ENCODE measurements around the gene CCDC154. TPM values are rescaled to one million over a fixed set of nuclear protein-coding genes. Genes with fewer than 3 reads are reported as not detected.

CCDC154 gene
- total and polyA plus RNA-seq, 10 of the 15 experiments (the other 5 are each of a cell fraction or from before 2014, with no cell fraction given): 0.06 to 0.26 (median 0.25) TPM; not detected in 7

DNA sequence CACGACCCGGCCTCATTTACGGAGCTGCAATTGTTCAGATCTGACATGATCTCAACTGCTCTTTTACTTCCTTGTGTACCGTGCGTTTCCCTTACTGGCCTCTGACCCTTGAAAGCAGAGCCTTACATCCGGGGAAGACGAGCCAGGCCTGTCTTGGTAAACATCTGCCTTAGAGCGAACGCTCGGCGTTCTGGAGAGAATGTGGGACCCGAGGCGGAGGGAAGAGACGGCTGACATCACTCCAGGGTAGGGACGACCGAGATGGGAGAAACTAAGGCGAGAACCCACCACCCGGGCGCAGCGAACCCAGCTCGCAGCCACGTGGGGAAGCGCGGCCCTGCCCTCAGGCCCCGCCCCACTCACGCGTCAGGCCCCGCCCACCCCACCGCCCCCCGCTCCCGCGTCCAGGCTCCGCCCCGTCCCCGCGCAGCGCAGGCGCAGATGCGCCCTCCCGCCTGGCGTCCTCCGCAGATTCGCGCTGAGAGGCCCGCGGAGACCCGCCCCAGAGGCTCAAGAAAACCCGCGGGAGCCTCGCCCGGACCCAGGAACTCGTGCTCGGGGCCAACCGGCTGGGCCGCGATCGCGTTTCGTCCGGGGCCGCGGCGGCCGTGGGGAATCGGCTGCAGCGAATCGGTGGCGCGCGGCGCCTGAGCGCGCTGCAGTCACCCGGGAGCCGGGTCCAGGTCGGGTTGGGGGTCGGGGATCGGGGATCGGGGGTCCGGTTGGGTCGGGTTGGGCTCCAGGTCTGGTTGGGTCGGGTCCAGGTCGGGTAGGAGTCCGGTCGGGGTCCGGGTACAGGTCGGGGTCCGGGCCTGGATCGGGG is 48.8 kb upstream of the CCDC154 start, which contains the start of gene TELO2 (continued):
- TF ChIP-seq MAX (IDR thresholded peaks at IDR 0.05; ENCODE audit: low read depth, low read length): peak; percentile 78; the same call in 1 of the 2 replicates
- TF ChIP-seq EP300 (IDR thresholded peaks at IDR 0.05; ENCODE audit: borderline replicate concordance in 1 of 2, control insufficient read depth in 1 of 2, low read depth in 2 of 2, low read length in 2 of 2): peak in 1 of 2 experiments; percentile 97; a peak in 2 of 4 replicates
- peak; percentile 90 for TF ChIP-seq POLR2A (IDR thresholded peaks at IDR 0.05; ENCODE audit: low read depth, low read length)
- TF ChIP-seq TBL1XR1 (IDR thresholded peaks at IDR 0.05; ENCODE audit: low read depth, low read length): no peak
- TF ChIP-seq BRCA1 (IDR thresholded peaks at IDR 0.05; ENCODE audit: low read depth, low read length): no peak
- peak; percentile 67 for TF ChIP-seq SIN3A (IDR thresholded peaks at IDR 0.05; ENCODE audit: low read depth, low read length)
- peak; percentile 69 for TF ChIP-seq NR2C1 (IDR thresholded peaks at IDR 0.05)
- TF ChIP-seq IKZF2 (IDR thresholded peaks at IDR 0.05): no peak
- no peak for TF ChIP-seq POU2F2 (IDR thresholded peaks at IDR 0.05; ENCODE audit: borderline replicate concordance, low read depth, low read length)
- TF ChIP-seq HDAC6 (IDR thresholded peaks at IDR 0.05; ENCODE audit: unreplicated experiment): peak; percentile 35
- no peak for TF ChIP-seq CHD4 (IDR thresholded peaks at IDR 0.05)
- TF ChIP-seq ZNF24 (IDR thresholded peaks at IDR 0.05): peak; percentile 27; the same call in 1 of the 2 replicates
- peak; percentile 47 for TF ChIP-seq NRF1 (conservative IDR thresholded peaks at IDR 0.05; ENCODE audit: low read depth, low read length)
- TF ChIP-seq KDM1A (IDR thresholded peaks at IDR 0.05; ENCODE audit: borderline replicate concordance): no peak
- TF ChIP-seq LARP7 (IDR thresholded peaks at IDR 0.05): peak; percentile 95
- no peak for TF ChIP-seq SUZ12 (IDR thresholded peaks at IDR 0.05; ENCODE audit: unreplicated experiment)
- 0 out of 2 replicates have a peak, but pooled peaks have one; percentile 1 for TF ChIP-seq CREB1 (IDR thresholded peaks at IDR 0.05; ENCODE audit: low read depth)
- TF ChIP-seq SMARCA5 (IDR thresholded peaks at IDR 0.05): 0 out of 2 replicates have a peak, but pooled peaks have one; percentile 47
- TF ChIP-seq MTA2 (IDR thresholded peaks at IDR 0.05; ENCODE audit: low read depth): no peak
- peak in 1 of 2 experiments; percentile 79; a peak in 2 of 4 replicates for TF ChIP-seq BHLHE40 (IDR thresholded peaks at IDR 0.05; ENCODE audit: borderline replicate concordance in 1 of 2, low read depth in 2 of 2, low read length in 1 of 2)
- TF ChIP-seq HCFC1 (IDR thresholded peaks at IDR 0.05; ENCODE audit: low read length): peak; percentile 4; the same call in 1 of the 2 replicates
- no peak; the same call in 1 of the 2 replicates for TF ChIP-seq STAT1 (conservative IDR thresholded peaks at IDR 0.05)
- TF ChIP-seq CBX5 (IDR thresholded peaks at IDR 0.05; ENCODE audit: low read depth): no peak
- TF ChIP-seq, protein P1, sequence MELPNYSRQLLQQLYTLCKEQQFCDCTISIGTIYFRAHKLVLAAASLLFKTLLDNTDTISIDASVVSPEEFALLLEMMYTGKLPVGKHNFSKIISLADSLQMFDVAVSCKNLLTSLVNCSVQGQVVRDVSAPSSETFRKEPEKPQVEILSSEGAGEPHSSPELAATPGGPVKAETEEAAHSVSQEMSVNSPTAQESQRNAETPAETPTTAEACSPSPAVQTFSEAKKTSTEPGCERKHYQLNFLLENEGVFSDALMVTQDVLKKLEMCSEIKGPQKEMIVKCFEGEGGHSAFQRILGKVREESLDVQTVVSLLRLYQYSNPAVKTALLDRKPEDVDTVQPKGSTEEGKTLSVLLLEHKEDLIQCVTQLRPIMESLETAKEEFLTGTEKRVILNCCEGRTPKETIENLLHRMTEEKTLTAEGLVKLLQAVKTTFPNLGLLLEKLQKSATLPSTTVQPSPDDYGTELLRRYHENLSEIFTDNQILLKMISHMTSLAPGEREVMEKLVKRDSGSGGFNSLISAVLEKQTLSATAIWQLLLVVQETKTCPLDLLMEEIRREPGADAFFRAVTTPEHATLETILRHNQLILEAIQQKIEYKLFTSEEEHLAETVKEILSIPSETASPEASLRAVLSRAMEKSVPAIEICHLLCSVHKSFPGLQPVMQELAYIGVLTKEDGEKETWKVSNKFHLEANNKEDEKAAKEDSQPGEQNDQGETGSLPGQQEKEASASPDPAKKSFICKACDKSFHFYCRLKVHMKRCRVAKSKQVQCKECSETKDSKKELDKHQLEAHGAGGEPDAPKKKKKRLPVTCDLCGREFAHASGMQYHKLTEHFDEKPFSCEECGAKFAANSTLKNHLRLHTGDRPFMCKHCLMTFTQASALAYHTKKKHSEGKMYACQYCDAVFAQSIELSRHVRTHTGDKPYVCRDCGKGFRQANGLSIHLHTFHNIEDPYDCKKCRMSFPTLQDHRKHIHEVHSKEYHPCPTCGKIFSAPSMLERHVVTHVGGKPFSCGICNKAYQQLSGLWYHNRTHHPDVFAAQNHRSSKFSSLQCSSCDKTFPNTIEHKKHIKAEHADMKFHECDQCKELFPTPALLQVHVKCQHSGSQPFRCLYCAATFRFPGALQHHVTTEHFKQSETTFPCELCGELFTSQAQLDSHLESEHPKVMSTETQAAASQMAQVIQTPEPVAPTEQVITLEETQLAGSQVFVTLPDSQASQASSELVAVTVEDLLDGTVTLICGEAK (IDR thresholded peaks at IDR 0.05; ENCODE audit: borderline replicate concordance): no peak
- no peak for TF ChIP-seq MTA3 (IDR thresholded peaks at IDR 0.05; ENCODE audit: borderline replicate concordance, low read length)
- no peak for TF ChIP-seq SREBF2 (IDR thresholded peaks at IDR 0.05; ENCODE audit: low read length)
- TF ChIP-seq NBN (IDR thresholded peaks at IDR 0.05): 0 out of 2 replicates have a peak, but pooled peaks have one; percentile 50
- TF ChIP-seq USF2 (IDR thresholded peaks at IDR 0.05; ENCODE audit: borderline replicate concordance, low read depth, low read length): peak; percentile 7
- TF ChIP-seq SREBF1 (IDR thresholded peaks at IDR 0.05; ENCODE audit: low read length): no peak

Measured in GM12878 (cell line).